Measurements from ENCODE around the gene ANKRD30A.

ANKRD30A gene

DNA sequence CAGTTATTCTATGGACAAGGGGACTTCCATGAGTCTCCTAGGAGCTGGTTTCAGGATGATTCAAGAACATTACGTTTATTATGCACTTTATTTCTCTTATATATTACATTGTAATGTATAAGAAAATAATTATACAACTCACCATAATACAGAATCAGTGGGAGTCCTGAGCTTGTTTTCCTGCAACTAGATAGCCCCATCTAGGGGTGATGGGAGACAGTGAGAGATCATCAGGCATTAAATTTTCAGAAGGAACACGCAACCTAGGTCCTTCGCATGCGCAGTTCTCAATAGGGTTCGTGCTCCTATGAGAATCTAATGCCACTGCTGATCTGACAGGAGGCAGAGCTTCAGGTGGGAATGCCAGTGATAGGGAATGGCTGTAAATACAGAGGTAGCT, 137.9 kb downstream of the ANKRD30A start:
- DNase-seq (ENCODE audit: low read depth): no peak
- no peak overlapping the region for H3K4me3 ChIP-seq (ENCODE audit: low read depth, low read length)
- in situ Hi-C loops (cut with HindIII; ENCODE audit: low sequenced_read_pairs): no loop called here
- TF ChIP-seq, protein P1, sequence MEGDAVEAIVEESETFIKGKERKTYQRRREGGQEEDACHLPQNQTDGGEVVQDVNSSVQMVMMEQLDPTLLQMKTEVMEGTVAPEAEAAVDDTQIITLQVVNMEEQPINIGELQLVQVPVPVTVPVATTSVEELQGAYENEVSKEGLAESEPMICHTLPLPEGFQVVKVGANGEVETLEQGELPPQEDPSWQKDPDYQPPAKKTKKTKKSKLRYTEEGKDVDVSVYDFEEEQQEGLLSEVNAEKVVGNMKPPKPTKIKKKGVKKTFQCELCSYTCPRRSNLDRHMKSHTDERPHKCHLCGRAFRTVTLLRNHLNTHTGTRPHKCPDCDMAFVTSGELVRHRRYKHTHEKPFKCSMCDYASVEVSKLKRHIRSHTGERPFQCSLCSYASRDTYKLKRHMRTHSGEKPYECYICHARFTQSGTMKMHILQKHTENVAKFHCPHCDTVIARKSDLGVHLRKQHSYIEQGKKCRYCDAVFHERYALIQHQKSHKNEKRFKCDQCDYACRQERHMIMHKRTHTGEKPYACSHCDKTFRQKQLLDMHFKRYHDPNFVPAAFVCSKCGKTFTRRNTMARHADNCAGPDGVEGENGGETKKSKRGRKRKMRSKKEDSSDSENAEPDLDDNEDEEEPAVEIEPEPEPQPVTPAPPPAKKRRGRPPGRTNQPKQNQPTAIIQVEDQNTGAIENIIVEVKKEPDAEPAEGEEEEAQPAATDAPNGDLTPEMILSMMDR (IDR thresholded peaks at IDR 0.05; ENCODE audit: low read depth, low read length, missing control alignments): no peak

DNA sequence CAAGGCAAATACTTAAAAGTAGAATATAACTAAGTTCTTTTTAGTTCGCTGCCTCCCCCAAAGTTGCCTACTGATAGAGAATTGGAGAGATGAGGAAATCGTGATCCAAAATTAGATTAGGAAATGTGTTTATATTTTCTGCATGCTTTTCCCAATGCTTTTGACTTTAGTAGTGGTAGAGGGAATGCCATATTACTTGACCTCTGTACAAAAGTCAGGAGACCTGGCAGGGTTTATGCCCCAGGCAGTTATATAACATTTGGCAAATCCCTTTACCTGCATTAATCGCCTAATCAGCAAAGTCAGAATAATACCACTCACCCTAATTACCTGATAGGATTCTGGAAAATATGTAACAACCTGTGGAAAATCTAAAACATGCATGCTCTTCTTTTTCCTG, 142.9 kb downstream of the ANKRD30A start:
- in situ Hi-C loops (cut with HindIII; ENCODE audit: low sequenced_read_pairs): no loop called here
- no peak overlapping the region for H3K4me3 ChIP-seq (ENCODE audit: low read depth, low read length)
- TF ChIP-seq, protein P1 (IDR thresholded peaks at IDR 0.05; ENCODE audit: low read depth, low read length, missing control alignments): no peak
- DNase-seq (ENCODE audit: low read depth): no peak

DNA sequence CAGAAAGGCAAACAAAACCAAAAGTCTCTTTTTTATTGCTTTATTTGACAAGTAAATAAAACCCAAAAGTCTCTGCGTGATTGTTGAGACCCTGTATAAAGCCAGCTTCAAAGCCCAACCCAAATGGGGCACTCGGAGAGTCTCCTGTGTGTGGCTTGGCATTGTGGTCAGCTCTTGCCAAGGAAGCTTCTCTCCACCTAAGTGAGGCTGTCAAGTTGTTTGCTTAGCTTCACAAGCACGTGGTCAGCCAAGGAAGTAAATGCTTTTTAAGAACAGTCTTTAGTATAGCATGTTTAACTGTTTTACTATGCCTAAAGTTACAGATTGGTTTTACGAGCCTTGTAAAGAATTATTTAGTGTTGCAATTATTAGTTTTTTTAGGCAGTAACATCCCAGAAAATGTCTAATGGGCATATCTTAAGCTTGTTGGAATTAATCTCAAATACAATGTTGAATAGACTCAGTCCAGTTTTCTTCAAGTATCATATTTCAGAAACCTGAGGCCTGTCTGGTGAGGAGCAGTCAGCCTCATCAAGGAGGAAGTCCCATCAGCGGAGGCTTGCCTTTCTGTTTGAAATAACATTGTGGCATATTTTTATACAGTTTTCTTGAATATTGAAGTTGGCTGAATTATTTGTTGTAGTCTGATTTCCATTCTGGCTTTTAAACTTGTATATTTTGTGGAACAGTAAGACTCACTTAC, 144.3 kb downstream of the ANKRD30A start:
- no peak overlapping the region for H3K4me3 ChIP-seq (ENCODE audit: low read depth, low read length)
- in situ Hi-C loops (cut with HindIII; ENCODE audit: low sequenced_read_pairs): no loop called here
- TF ChIP-seq, protein P1 (IDR thresholded peaks at IDR 0.05; ENCODE audit: low read depth, low read length, missing control alignments): no peak
- no peak for DNase-seq (ENCODE audit: low read depth)

DNA sequence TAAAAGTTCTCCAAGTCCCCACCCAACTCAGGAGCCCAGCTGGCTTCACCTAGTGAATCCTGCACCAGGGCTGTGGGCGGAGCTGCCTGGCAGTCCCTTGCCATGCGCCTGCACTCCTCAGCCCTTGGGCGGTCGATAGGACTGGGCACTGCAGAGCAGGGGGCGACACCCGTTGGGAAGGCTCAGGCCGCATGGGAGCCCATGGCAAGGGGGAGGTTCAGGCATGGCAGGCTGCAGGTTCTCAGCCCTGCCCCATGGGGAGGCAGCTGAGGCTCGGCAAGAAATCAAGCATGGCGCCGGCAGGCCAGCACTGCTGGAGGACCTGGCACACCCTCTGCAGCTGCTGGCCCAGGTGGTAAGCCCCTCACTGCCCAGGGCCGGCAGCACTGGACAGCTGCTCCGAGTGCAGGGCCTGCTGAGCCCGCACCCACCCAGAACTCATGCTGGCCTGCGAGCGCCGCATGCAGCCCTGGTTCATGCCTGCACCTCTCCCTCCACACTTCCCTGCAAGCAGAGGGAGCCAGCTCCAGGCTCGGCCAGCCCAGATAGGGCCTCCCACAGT, 149.9 kb downstream of the ANKRD30A start:
- TF ChIP-seq, protein P1 (IDR thresholded peaks at IDR 0.05; ENCODE audit: low read depth, low read length, missing control alignments): no peak
- in situ Hi-C loops (cut with HindIII; ENCODE audit: low sequenced_read_pairs): no loop called here
- H3K4me3 ChIP-seq (ENCODE audit: low read depth, low read length): no peak overlapping the region
- DNase-seq (ENCODE audit: low read depth): no peak

DNA sequence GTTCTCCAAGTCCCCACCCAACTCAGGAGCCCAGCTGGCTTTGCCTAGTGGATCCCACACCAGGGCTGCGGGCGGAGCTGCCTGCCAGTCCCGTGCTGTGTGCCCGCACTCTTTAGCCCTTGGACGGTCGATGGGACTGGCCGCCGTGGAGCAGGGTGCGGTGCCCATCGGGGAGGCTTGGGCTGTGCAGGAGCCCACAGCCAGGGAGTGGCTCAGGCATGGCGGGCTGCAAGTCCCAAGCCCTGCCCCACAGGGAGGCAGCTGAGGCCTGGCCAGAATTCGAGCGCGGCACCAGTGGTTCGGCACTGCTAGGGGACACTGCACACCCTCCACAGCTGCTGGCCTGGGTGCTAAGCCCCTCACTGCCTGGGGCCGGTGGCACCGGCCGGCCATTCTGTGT, 159.7 kb downstream of the ANKRD30A start:
- in situ Hi-C loops (cut with HindIII; ENCODE audit: low sequenced_read_pairs): no loop called here
- DNase-seq (ENCODE audit: low read depth): no peak
- TF ChIP-seq, protein P1 (IDR thresholded peaks at IDR 0.05; ENCODE audit: low read depth, low read length, missing control alignments): no peak
- no peak overlapping the region for H3K4me3 ChIP-seq (ENCODE audit: low read depth, low read length)

DNA sequence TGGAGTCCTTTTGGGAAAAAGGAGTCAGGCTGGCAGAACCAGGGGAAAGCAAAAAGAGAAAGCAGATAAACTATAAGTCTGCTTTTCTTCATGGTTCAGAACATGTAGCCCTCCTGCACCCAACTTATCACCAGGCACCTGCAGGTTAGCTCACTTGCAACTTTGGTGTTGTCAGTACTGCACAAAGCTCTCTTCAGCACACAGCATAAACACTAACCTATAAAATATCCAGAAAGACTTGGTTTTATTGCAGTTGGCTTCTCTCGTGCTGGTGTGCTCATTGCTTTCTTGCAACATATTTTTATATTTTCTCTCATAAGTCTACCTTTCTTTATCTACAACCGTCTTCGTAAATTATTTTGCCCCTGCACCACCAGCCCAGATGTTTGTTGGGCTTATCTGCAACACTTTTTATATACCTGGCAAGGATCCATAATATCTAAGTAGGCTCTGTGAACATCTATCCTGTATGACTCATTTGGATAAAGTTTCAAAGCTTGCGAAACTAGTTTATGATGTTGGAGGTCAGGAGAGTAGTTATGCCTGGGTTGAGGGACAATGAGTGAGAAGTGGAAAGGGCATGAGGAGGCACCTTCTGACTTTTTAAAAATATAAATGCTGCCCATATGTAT, 164.6 kb downstream of the ANKRD30A start:
- H3K4me3 ChIP-seq (ENCODE audit: low read depth, low read length): no peak overlapping the region
- TF ChIP-seq, protein P1 (IDR thresholded peaks at IDR 0.05; ENCODE audit: low read depth, low read length, missing control alignments): no peak
- DNase-seq (ENCODE audit: low read depth): no peak
- in situ Hi-C loops (cut with HindIII; ENCODE audit: low sequenced_read_pairs): no loop called here
